GM19397 (cell line): ENCODE measurements around the gene MYD88.

Source experiments
- ATAC-seq: cut with Tn5 transposase; IDR thresholded peaks from one replicate; pipeline ENCODE4 v1.9.1; 2021; ENCODE audit warnings: mild to moderate bottlenecking, moderate library complexity; ENCODE audit not compliant: unreplicated experiment

MYD88 gene

DNA sequence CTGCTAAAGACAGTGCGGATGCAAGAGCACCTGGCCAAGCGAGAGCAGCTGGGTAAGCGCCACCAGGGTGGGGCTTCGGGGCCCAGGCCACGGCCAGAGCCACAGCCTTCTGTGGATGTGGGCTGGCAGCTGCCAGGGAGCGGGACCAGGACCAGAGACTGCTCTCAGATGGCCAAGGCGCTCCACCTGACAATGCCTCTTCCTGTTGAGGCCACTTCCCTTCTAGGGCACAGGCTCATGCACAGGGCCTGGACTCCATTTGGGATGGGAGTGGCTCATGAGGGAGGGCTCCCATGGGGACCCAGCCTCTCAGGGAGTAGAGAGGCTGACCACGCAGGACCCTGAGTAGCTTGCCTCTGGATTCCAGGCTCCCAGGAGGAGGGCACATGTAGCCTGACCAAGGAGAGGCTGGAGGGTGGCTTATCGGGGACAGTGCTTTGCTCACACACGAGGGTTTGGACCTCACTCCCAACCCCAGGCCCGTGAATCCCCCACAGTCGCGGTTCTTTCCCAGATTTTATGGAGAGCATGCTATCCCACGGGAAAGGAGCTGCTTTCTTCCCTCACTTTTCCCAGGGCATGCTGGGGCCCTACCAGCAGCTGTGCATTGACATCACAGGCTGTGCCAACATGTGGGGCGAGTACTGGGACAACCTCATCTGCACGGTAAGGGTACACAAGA, 26.6 kb upstream of the MYD88 start:
- no peak for ATAC-seq

DNA sequence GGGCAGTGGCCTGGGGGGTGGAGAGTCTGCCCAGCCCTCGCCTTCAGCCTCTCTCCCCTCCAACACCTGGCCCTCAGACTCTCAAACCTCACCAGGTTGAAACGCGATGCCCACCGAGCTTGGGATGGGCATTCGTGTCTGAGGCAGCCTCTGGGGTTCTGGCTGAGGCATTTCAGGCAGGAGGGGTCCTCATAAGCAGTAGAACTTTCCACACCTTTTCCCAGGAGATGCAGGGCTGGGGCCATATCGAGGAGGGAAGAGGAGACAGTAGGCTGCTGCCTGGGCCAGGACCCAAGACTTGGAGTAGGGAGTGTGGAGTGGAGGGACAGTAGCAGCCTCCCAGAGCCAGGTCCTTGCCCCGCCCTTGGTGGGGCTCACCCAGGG, 26.1 kb upstream of the MYD88 start:
- no peak for ATAC-seq

DNA sequence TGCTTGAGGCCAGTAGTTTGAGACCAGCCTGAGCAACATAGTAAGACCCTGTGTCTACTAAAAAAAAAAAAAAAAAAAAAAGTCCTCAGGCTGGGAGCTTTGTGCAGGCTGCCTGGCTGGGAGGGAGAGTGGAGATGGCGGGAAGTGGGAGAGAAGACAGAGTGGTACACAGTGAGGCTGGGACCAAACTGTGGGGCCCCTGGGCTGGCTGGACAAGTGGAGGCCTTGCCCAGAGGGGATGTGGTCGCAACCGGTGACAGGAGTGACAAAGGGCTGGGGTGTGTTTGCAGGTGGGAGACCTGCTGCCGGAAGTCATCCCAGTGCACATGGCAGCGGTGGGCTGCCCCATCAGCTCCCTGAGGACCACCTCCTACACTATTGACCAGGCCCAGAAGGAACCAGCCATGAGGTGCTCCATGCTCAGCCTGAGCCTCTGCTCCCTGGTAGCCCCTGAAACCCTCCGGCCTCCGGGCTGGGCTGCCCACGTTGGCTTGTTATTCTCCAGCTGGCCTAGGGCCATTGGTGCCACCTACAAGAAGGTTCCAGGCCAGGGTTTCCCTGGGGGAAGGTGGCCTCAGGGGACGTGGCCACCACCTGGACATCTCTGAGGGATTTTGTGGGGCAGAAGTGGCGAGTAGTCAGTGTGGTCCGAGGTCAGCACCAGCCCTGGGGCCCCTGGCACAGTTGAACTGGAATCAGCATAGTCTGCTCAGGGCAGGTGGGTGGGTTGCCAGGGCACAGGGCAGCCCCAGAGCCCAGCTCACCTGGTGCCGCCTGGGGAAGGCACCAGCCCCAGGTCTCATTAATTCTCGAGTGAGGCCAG, 24.2 kb upstream of the MYD88 start:
- no peak for ATAC-seq

DNA sequence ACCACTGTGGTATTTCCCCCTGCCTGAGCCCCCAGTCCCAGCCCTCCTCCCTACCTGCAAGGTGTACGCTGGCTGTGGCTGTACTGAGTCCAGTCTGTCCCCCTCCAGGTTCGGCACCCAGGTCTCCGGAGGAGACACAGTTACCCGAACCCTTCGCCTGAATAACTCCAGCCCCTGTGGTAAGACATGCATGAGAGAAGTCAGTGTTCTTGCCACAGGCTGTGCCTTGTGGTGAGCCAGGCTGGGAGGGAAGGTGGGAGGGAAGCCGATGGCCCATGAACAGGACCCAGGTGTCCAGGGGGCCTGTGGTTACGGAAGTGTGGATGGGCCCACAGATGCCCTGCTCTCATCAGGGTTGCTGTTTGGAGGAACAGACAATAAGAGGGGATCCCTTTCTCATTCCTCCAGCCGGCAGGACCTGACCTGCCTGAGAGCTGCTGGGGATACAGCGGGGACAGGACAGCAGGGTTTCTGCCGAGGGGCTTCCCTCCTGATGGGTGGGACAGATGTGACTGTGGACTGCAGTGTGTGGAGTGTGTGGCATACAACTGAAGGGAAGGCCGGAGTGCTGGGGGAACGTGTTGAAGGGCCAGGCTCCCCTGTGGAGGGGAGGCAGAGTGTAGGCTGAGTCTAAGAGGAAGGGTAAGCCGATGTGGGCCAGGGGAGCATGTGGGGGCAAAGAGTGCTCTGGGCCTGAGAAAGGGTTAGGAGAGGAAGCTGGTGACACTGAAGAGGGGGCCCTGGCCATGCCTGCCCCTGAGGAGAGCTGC, 23.4 kb upstream of the MYD88 start:
- ATAC-seq = no peak

DNA sequence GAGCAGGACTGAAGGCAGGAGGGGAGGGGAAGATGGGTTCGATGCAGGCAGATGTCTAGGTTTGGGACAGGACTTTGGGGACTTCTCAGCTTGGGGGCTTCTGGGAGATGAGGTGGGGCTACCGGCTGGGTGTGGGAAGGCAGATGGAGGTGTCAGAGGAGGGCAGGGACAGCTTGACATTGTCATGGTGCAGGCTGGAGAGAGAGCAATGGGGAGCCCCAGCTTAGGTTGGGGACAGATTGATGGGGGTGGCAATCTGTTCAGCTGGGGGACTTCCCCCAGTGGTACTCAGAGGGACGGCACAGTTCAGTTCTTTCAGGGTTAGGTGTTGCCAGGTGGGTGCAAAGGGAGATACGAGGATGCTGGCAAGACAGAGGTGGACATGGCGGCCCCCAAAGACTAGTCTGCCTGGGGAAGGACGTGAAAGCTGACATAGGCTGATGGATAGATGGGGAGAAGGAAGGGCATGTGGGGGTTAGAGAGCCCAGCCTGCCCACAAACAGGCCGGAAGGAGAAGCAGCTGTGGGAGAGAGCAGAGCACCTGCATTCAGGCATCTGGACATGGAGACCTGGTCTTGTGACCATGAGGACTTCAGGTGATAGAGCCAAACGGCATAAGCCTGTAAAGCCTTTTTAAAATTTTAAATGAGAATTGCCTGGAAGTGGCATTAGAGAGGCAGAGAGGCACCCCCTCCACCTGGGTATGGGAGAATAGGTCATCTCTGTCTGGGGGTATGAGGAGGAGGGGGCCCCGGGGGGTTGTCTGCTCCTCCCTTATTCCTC, 22.6 kb upstream of the MYD88 start:
- ATAC-seq = no peak

DNA sequence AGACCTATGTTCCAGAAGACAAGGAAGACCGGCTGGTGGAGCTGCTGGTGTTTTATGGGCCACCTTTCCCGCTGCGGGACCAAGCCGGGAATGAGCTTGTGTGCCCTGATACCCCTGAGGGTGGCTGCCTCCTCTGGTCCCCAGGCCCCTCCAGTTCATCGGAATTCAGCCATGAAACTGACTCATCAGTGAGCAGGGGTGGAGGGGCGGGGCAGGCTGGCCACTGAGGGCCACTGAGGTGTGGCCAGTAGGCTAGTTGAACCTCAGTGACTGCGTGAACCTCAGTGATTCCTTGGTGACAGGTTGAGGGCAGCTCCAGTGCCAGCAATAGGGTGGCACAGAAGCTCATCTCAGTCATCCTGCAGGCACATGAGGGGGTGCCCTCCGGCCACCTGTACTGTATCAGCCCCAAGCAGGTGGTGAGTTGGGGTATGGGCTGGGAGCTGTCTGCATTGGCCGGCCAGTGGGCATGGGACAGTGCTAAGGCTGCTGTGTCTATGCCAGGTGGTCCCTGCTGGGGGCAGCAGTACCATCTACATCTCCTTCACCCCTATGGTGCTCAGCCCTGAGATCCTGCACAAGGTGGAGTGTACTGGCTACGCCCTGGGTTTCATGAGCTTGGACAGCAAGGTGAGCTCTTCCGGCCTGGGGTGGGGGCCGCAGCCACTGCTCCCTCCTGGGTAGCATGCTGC, 21.8 kb upstream of the MYD88 start:
- ATAC-seq = no peak

DNA sequence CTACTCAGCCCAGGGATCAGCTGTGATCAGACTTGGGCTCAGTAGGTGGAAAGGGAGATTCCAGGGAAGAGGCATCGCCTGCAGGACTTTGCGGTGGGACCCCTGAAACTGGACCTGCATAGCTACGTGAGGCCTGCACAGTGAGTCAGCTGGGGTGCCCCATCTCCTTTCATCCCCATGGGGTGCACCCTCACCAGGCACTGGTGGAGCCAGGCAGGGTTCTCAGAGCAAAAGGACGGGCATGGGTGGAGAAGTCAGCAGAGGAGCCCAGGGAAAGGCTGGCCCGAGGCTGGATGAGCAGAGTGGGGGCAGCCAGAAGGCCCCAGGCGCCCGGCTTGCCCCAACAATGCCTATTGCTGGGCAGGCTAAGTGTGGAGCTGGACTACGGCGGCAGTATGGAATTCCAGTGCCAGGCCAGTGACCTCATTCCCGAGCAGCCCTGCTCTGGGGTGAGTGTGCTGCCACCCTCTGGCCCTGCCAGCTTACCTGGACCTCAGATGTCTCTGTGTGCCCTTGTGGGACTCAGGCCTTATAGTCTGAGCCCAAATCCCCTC, 21.2 kb upstream of the MYD88 start:
- no peak for ATAC-seq

DNA sequence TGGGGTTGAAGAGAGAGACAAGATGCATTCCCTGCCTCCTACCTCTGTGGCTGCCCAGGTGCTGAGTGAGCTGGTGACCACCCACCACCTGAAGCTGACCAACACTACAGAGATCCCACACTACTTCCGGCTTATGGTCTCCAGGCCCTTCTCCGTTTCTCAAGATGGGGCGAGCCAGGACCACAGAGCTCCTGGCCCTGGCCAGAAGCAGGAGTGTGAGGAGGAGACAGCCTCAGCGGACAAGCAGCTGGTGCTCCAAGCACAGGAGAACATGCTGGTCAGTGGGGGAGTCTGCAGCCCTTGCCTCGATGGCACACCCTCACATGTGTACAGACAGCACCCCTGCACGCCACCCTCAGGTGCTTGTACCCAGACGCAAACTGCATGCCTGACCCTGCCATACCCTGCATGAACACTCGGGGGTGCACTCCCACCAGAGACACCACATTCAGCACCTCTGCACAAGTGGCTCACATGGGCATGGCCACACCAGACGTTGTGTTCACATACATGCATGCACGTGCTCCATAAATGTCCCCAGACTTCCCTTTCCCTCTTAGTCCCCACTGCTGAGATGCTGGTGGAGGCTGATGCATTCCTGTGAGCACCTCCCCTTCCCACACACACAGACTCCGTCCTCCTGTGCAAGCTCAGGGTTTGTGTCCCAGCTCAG, 20.6 kb upstream of the MYD88 start:
- peak; percentile 55 for ATAC-seq

DNA sequence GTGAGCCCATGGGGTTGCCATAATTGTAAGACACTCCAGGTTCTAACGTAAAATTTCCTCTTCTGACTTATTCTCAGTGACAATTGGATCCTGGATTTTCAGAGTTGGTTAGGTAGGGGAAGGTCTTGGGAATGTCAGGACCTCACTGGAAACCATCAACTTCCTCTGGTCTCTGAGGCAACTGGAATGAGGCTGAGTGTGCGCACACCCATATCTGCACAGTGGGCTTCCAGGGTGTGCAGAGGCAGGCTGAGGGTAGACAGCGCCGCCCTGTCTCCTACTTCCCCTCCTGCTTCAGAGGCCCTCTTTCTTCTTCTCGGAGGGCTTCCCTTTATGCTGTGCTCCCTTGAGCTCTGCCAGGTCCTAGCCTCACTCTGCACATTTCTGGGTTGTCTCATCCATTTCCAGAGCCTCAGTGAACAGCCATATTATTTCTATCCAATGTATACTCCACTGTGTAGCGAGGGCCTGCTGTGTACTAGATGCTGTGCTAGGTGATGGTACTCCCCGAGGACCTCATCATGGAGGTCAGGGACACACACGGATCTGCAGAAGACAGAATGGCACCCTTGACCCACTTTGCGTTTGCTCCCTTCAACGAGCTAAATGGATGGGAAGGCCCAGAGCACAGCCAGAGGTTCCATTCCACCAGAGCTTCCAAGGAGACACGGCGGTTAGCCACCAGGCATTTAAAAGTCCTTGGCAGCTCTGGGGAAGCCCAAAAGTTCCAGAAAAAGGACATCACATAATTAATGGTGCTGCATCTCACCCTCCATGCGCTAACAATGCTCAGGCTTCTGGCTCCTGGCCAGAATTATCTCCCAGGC, 19.8 kb upstream of the MYD88 start:
- ATAC-seq = no peak

DNA sequence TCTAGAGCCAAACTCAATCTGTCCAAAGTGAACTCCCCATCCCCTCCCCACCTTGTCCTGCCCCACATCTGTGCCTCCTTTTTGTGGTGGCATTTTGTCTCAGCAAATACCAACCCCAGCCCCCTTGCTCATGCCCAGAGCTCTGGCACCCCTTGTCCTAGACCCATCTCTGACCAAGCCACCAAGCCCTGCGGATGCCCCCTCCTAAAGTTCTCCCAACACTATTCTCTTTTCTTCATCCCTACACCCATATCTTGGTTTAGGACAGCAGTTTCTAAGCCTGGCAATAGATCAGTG, 19.3 kb upstream of the MYD88 start:
- ATAC-seq = no peak

DNA sequence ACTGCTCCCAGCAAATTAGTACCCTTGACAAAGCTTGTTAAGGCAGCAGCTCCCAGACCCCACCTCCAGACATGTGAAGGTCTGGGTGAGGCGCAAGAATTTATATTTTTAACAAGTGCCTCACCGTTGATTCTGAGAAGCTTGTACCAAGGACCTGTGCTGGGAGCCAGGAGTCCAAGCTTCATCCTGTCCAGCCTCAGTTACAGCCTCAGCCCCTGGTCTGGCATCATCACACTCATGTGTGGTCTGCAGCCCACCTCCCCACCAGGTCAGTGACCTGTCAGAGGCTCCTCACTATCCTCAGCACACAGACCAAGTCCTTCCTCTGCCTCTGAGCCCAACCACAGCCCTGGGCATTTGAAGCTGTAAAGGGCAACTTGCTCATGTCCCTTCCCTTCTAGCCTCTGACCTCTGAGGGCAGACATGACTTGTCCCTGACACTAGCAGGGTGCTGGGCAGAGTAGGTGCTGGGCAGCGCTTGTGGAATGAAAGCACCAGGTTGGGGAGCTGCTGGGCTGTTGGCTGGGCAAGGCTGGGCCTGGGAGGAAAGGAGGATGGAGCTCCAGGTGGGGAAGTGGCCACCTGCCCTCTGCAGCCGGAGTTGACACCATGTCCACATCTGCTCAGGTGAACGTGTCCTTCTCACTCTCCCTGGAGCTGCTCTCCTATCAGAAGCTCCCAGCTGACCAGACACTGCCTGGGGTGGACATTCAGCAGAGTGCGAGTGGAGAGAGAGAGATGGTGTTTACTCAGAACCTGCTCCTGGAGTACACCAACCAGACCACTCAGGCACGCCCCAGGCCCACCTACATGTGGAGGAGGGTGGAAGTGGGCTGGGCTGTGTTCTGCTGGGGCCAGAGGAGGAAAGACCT, 18.4 kb upstream of the MYD88 start:
- ATAC-seq = no peak

DNA sequence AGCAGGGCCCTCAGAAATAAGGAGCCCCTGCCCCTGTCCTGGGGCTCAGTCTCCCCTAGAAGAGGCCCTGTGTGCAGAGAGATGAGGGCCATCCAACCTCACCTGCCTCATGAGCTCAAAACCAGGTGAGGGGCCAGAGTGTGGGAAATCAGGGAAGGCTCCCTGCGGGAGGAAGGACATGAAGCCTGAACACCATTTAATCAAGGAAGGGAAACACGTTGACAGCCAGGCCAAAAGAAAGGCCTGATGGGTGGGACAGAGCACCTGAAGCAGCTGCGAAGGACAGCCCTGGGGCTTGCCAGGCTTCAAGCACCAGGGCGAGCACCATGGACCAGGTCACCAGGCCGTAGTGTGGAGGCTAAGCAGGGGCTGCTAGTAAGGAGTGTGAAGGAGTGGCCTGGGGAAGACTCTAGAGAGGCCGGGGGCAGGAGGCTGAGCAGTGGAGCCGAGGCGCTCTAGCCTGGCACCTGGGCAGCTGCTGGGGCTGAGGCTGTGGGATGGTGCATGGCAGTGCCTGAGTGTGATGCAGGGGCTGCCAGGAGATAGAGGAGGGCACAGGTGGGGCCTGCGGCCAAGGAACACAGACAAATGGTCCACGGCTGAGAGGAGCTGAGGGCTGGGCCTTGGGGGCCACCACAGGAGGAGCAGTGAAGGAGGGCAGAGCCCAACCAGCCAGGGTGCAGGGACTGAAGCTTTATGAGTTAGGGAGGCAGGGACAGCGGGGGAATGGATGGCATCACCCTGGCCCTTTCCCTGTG, 17.6 kb upstream of the MYD88 start:
- no peak for ATAC-seq

DNA sequence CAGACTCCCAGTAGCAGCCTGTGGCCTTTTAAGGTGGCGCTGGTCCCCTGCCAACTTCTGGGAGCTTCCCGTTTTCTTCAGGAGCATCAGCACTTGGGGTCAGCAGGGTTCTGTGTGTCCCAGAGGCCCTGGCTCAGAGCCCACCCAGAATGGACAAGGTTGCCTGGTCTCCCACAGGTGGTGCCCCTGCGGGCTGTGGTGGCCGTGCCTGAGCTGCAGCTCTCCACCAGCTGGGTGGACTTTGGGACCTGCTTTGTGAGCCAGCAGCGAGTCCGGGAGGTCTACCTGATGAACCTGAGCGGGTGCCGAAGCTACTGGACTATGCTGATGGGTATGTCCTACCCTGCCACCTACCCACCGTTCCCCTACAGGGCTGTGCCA, 17.0 kb upstream of the MYD88 start:
- ATAC-seq = no peak

DNA sequence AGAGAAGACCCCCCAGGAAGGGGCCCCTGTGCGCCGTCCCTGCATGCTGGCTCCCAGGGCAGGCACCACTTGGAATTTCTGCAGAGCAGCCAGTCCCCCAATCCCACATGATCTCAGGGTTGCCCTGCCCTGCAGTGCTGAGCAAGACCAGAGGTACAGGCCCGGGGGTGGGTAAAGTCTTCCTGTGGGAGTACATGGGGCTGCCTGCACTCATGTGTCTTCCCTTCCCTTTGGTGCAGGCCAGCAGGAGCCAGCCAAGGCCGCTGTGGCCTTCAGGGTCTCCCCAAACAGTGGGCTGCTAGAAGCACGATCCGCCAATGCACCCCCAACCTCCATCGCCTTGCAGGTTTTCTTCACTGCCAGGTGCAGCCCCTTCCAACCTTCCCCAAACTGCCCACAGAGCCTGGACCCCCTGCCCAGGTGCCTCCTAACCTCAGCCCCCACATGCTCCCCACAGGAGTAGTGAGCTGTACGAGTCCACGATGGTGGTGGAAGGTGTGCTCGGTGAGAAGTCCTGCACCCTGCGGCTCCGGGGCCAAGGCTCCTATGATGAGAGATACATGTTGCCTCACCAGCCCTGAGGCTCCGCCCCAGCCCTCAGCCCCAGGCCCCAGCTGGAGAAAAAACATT, 16.5 kb upstream of the MYD88 start:
- ATAC-seq = no peak

DNA sequence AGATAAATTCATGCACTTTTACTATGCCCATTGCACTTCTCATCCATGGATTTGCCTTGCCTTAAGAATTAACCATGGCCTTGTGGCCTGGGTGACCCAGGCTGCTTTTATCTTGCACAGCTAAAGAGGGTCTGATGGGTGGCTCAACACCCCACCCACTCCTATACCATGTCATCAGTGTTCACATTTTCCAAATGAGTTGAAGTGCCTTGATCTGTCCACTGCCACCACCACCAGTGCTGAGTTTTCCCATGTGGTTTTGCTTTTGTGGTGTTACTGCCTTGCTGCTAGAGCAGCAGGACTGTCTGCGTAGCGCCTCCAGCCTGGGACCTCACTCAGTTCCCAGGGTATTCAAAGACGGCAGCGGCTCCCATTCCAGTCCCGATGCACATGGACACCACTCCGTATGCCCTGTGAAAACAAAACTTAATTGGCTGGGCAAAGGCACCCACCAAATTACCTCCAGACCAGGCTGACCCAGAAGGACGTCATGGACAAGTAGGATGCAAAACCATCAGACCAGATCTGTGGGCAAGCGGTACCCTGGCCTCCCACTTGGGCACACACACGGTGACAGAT, 15.7 kb upstream of the MYD88 start:
- no peak for ATAC-seq

DNA sequence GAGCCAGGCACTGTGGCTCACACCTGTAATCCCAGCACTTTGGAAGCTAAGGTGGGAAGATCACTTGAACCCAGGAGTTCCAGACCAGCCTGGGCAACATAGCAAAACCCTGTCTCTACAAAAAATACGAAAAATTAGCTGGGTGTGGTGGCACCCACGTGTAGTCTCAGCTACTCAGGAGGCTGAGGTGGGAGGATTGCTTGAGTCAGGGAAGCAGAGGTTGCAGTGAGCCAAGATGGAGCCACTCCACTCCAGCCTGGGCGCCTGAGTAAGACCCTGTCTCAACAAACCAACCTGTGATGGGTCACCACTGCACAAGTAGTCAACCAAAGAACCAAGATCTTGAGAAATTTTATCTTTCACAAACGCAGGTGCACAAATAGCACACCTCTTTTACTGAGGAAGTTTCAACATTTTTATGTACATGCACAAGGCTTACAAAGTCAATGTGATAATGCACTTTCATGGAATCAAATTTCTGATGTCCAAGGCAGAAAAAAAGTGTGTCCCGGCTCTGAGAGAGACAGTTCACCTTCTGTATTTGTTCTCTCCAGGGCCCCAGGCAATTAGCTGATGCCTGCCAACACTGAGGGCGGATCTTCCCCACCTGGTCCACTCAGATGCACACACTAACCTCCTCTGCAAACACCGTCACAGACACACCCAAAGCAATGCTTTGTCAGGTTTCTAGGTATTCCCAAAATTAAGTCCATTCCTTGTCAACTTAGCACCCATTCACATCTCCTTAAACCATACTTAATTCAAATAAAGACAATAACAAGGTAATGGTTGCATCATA, 13.9 kb upstream of the MYD88 start:
- no peak for ATAC-seq
